ENCODE results near the gene ULK4.

The ULK4 gene

DNA sequence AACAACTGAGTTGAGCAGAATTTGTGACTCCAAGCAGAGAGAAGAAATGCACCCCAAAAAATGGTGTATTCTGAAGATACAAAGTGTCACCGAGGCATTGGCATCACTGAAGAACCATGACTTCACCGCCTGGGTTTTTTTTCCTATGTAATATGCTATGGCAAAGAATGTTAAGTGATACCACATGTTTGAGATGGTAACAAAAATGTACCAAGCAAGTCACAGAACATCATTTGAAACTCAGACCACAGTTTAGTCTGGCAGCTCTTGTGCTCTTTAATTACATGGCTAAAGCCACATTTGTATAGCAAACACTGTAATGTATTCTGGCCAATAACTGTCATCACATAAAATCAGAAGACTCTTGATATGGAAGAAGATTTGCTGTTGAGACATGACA, 323.5 kb downstream of the ULK4 start:
- no peaks in the 10 kb centered on the region for H3K27me3 ChIP-seq (ENCODE audit: low read depth, low read length)
- H4K20me1 ChIP-seq (ENCODE audit: insufficient read depth, low read length) = no peaks in the 10 kb centered on the region
- H3K9me3 ChIP-seq (ENCODE audit: insufficient read depth, low read length) = no peaks in the 10 kb centered on the region
- H3K4me2 ChIP-seq (ENCODE audit: low read length) = no peak overlapping the region
- H3K4me3 ChIP-seq (ENCODE audit: low read length) = no peak overlapping the region
- H2AFZ ChIP-seq (ENCODE audit: low read depth, low read length) = no peak overlapping the region
- TF ChIP-seq, protein P1, sequence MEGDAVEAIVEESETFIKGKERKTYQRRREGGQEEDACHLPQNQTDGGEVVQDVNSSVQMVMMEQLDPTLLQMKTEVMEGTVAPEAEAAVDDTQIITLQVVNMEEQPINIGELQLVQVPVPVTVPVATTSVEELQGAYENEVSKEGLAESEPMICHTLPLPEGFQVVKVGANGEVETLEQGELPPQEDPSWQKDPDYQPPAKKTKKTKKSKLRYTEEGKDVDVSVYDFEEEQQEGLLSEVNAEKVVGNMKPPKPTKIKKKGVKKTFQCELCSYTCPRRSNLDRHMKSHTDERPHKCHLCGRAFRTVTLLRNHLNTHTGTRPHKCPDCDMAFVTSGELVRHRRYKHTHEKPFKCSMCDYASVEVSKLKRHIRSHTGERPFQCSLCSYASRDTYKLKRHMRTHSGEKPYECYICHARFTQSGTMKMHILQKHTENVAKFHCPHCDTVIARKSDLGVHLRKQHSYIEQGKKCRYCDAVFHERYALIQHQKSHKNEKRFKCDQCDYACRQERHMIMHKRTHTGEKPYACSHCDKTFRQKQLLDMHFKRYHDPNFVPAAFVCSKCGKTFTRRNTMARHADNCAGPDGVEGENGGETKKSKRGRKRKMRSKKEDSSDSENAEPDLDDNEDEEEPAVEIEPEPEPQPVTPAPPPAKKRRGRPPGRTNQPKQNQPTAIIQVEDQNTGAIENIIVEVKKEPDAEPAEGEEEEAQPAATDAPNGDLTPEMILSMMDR (IDR thresholded peaks at IDR 0.05; ENCODE audit: low read depth, low read length) = no peak
- no peak for TF ChIP-seq EZH2phosphoT487 (IDR thresholded peaks at IDR 0.05; ENCODE audit: low read depth)
- no peaks in the 10 kb centered on the region for H3K4me1 ChIP-seq (ENCODE audit: low read length)
- no peak overlapping the region for H3K9ac ChIP-seq (ENCODE audit: low read length)
- H3K27ac ChIP-seq (ENCODE audit: low read length) = no peak overlapping the region
- H3K79me2 ChIP-seq (ENCODE audit: low read length) = no peaks in the 10 kb centered on the region
- H3K36me3 ChIP-seq (replicated peaks; ENCODE audit: low read depth, low read length) = no peaks in the 10 kb centered on the region

GRCh38 chr3:41632700-41633099, 329.2 kb downstream of the ULK4 start:
- no peaks in the 10 kb centered on the region for H3K4me1 ChIP-seq (ENCODE audit: low read length)
- H4K20me1 ChIP-seq (ENCODE audit: insufficient read depth, low read length) = no peaks in the 10 kb centered on the region
- TF ChIP-seq EZH2phosphoT487 (IDR thresholded peaks at IDR 0.05; ENCODE audit: low read depth) = no peak
- TF ChIP-seq, protein P1 (IDR thresholded peaks at IDR 0.05; ENCODE audit: low read depth, low read length) = no peak
- no peaks in the 10 kb centered on the region for H3K36me3 ChIP-seq (replicated peaks; ENCODE audit: low read depth, low read length)
- H3K79me2 ChIP-seq (ENCODE audit: low read length) = no peaks in the 10 kb centered on the region
- no peak overlapping the region for H3K4me2 ChIP-seq (ENCODE audit: low read length)
- no peak overlapping the region for H2AFZ ChIP-seq (ENCODE audit: low read depth, low read length)
- no peaks in the 10 kb centered on the region for H3K9me3 ChIP-seq (ENCODE audit: insufficient read depth, low read length)
- H3K9ac ChIP-seq (ENCODE audit: low read length) = no peak overlapping the region
- no peak overlapping the region for H3K4me3 ChIP-seq (ENCODE audit: low read length)
- H3K27me3 ChIP-seq (ENCODE audit: low read depth, low read length) = no peaks in the 10 kb centered on the region
- no peak overlapping the region for H3K27ac ChIP-seq (ENCODE audit: low read length)

- H3K9ac ChIP-seq (ENCODE audit: low read length) = no peak overlapping the region
- TF ChIP-seq, protein P1 (IDR thresholded peaks at IDR 0.05; ENCODE audit: low read depth, low read length) = no peak
- TF ChIP-seq EZH2phosphoT487 (IDR thresholded peaks at IDR 0.05; ENCODE audit: low read depth) = no peak
- H4K20me1 ChIP-seq (ENCODE audit: insufficient read depth, low read length) = no peaks in the 10 kb centered on the region
- H3K27me3 ChIP-seq (ENCODE audit: low read depth, low read length) = no peaks in the 10 kb centered on the region
- H3K27ac ChIP-seq (ENCODE audit: low read length) = no peak overlapping the region
- H3K4me1 ChIP-seq (ENCODE audit: low read length) = no peaks in the 10 kb centered on the region
- H3K4me3 ChIP-seq (ENCODE audit: low read length) = no peak overlapping the region
- H3K36me3 ChIP-seq (replicated peaks; ENCODE audit: low read depth, low read length) = no peaks in the 10 kb centered on the region
- no peaks in the 10 kb centered on the region for H3K9me3 ChIP-seq (ENCODE audit: insufficient read depth, low read length)
- no peaks in the 10 kb centered on the region for H3K79me2 ChIP-seq (ENCODE audit: low read length)
- no peak overlapping the region for H3K4me2 ChIP-seq (ENCODE audit: low read length)
- H2AFZ ChIP-seq (ENCODE audit: low read depth, low read length) = no peak overlapping the region
Observed at GRCh38 chr3:41630708-41631107, 331.2 kb downstream of the ULK4 start.

DNA sequence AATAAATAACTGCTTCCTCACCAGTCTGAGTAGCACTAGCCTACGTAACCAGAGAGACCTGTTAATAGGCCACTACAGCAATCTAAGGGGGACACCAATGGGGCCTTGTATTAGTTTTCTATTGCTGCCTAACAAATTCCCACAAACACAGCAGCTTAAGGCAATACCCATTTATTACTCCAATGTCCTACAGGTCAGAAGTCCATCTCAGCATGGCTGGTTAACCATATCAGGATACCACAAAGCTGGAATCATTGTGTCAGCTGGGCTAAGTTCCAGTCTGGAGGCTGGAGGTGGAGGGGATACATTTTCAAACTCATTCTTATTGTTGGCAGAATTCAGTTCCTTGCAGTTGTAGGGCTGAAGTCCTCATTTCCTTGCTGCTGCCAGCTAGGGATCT, 331.9 kb downstream of the ULK4 start:
- Histone ChIP-seq H3K27me3 (ENCODE audit: low read depth, low read length) (no peaks in the 10 kb centered on the region), H3K36me3 (replicated peaks; ENCODE audit: low read depth, low read length) (no peaks in the 10 kb centered on the region), H3K27ac (ENCODE audit: low read length) (no peak overlapping the region), H3K9me3 (ENCODE audit: insufficient read depth, low read length) (no peaks in the 10 kb centered on the region), H3K4me2 (ENCODE audit: low read length) (no peak overlapping the region), H3K4me1 (ENCODE audit: low read length) (no peaks in the 10 kb centered on the region), H2AFZ (ENCODE audit: low read depth, low read length) (no peak overlapping the region), H3K79me2 (ENCODE audit: low read length) (no peaks in the 10 kb centered on the region), H4K20me1 (ENCODE audit: insufficient read depth, low read length) (no peaks in the 10 kb centered on the region), H3K9ac (ENCODE audit: low read length) (no peak overlapping the region), H3K4me3 (ENCODE audit: low read length) (no peak overlapping the region)
- no peak for TF ChIP-seq EZH2phosphoT487 (IDR thresholded peaks at IDR 0.05; ENCODE audit: low read depth)
- TF ChIP-seq, protein P1 (IDR thresholded peaks at IDR 0.05; ENCODE audit: low read depth, low read length) = no peak

Data from OCI-LY3 (cell line).